ENCODE measurements around the gene MORF4L1.
"Not testable (repeated sequence)": the region's sequence is repeated elsewhere in the genome, so short reads cannot be mapped to it uniquely, and the experiment has no call there.

Gene MORF4L1

DNA sequence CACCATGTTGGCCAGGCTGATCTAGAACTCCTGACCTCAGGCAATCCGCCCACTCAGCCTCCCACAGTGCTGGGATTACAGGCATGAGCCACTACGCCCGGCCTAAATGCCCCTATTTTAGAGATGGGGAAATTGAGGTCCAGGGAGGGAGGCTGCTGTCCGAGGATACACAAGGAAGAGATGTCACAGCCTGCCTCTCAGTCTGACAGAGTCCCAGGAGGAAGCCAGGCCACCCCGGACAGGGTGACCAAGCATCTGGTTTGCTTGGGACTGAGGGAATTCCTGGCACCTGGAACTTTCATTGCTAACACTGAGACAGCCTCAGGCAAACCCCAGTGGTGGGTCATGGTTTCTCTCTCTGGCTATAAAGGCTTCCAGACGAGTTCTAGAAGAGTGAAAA lies 30.8 kb upstream of the MORF4L1 start:
- TF ChIP-seq, protein P1, sequence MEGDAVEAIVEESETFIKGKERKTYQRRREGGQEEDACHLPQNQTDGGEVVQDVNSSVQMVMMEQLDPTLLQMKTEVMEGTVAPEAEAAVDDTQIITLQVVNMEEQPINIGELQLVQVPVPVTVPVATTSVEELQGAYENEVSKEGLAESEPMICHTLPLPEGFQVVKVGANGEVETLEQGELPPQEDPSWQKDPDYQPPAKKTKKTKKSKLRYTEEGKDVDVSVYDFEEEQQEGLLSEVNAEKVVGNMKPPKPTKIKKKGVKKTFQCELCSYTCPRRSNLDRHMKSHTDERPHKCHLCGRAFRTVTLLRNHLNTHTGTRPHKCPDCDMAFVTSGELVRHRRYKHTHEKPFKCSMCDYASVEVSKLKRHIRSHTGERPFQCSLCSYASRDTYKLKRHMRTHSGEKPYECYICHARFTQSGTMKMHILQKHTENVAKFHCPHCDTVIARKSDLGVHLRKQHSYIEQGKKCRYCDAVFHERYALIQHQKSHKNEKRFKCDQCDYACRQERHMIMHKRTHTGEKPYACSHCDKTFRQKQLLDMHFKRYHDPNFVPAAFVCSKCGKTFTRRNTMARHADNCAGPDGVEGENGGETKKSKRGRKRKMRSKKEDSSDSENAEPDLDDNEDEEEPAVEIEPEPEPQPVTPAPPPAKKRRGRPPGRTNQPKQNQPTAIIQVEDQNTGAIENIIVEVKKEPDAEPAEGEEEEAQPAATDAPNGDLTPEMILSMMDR (IDR thresholded peaks at IDR 0.05; ENCODE audit: insufficient read depth, low read length, poor library complexity, severe bottlenecking): no peak
- peak; percentile 43 for DNase-seq (ENCODE audit: extremely low read depth, insufficient read length)
- Histone ChIP-seq H3K36me3 (ENCODE audit: control insufficient read depth, insufficient read depth, low read length) (no peaks in the 10 kb centered on the region), H3K27me3 (replicated peaks; ENCODE audit: control insufficient read depth, insufficient read depth, low read length) (no peaks in the 10 kb centered on the region), H3K4me3 (replicated peaks; ENCODE audit: low read depth, low read length) (no peak overlapping the region)

DNA sequence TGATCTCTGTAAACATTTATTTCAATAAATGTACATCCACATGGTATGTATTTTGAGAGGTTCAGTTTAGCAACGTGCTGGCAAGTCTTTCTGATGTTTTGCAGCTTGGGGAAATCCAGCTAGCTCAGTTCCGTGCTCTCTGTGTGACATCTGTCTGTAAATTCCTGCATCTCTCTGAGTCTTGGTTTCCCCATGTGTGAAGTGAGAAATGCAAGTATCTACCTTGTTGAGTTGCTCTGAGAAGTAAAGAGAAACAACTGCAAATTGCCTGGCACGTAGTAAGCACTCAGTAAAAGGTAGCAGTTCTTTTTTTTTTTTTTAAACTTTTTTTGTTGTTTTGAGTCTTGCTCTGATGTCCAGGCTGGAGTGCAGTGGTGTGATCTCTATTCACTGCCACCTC lies 30.2 kb upstream of the MORF4L1 start:
- DNase-seq (ENCODE audit: extremely low read depth, insufficient read length): peak; percentile 52
- Histone ChIP-seq H3K27me3 (replicated peaks; ENCODE audit: control insufficient read depth, insufficient read depth, low read length) (no peaks in the 10 kb centered on the region), H3K36me3 (ENCODE audit: control insufficient read depth, insufficient read depth, low read length) (no peaks in the 10 kb centered on the region), H3K4me3 (replicated peaks; ENCODE audit: low read depth, low read length) (no peak overlapping the region)
- TF ChIP-seq, protein P1 (IDR thresholded peaks at IDR 0.05; ENCODE audit: insufficient read depth, low read length, poor library complexity, severe bottlenecking): no peak

- H3K36me3 ChIP-seq (ENCODE audit: control insufficient read depth, insufficient read depth, low read length); H3K4me3 ChIP-seq (replicated peaks; ENCODE audit: low read depth, low read length); DNase-seq (ENCODE audit: extremely low read depth, insufficient read length); H3K27me3 ChIP-seq (replicated peaks; ENCODE audit: control insufficient read depth, insufficient read depth, low read length): not testable (repeated sequence)
These were observed 25.8 kb upstream of the MORF4L1 start for GRCh38 chr15:78846906-78847305.

GRCh38 chr15:78847387-78847906 lies 25.2 kb upstream of the MORF4L1 start:
- DNase-seq (ENCODE audit: extremely low read depth, insufficient read length); H3K4me3 ChIP-seq (replicated peaks; ENCODE audit: low read depth, low read length); H3K27me3 ChIP-seq (replicated peaks; ENCODE audit: control insufficient read depth, insufficient read depth, low read length); H3K36me3 ChIP-seq (ENCODE audit: control insufficient read depth, insufficient read depth, low read length): not testable (repeated sequence)

- no peak for DNase-seq (ENCODE audit: extremely low read depth, insufficient read length)
These were observed 22.3 kb upstream of the MORF4L1 start for GRCh38 chr15:78850352-78850751.

GRCh38 chr15:78850941-78851755 lies 21.5 kb upstream of the MORF4L1 start:
- H3K27me3 ChIP-seq (replicated peaks; ENCODE audit: control insufficient read depth, insufficient read depth, low read length): no peaks in the 10 kb centered on the region
- no peaks in the 10 kb centered on the region for H3K36me3 ChIP-seq (ENCODE audit: control insufficient read depth, insufficient read depth, low read length)
- no peak for DNase-seq (ENCODE audit: extremely low read depth, insufficient read length)
- H3K4me3 ChIP-seq (replicated peaks; ENCODE audit: low read depth, low read length): no peak overlapping the region
- TF ChIP-seq, protein P1 (IDR thresholded peaks at IDR 0.05; ENCODE audit: insufficient read depth, low read length, poor library complexity, severe bottlenecking): no peak

More at GRCh38 chr15:78850352-78850751, 22.3 kb upstream of the MORF4L1 start:
- no peaks in the 10 kb centered on the region for H3K27me3 ChIP-seq (replicated peaks; ENCODE audit: control insufficient read depth, insufficient read depth, low read length)
- H3K4me3 ChIP-seq (replicated peaks; ENCODE audit: low read depth, low read length): no peak overlapping the region
- TF ChIP-seq, protein P1 (IDR thresholded peaks at IDR 0.05; ENCODE audit: insufficient read depth, low read length, poor library complexity, severe bottlenecking): no peak
- no peaks in the 10 kb centered on the region for H3K36me3 ChIP-seq (ENCODE audit: control insufficient read depth, insufficient read depth, low read length)

Measured in GM06990 (cell line).